ENCODE data around the gene PTPRD.

GRCh38 chr9:8961186-8961851 is 1651.5 kb downstream of the PTPRD start:
- no peak for TF ChIP-seq CTCF (IDR thresholded peaks at IDR 0.05)
- no peak for TF ChIP-seq POLR2AphosphoS5 (IDR thresholded peaks at IDR 0.05; ENCODE audit: low read depth, low read length)
